NCI-H1048 (cell line): Measurements from ENCODE around the gene CNTN4.
"Not testable (repeated sequence)": the region's sequence is repeated elsewhere in the genome, so short reads cannot be mapped to it uniquely, and the experiment has no call there.

ENCODE experiments used
- DNase-seq: peaks from one replicate; lab custom pipeline; 2025; lab: John Stamatoyannopoulos, UW

Gene CNTN4

DNA sequence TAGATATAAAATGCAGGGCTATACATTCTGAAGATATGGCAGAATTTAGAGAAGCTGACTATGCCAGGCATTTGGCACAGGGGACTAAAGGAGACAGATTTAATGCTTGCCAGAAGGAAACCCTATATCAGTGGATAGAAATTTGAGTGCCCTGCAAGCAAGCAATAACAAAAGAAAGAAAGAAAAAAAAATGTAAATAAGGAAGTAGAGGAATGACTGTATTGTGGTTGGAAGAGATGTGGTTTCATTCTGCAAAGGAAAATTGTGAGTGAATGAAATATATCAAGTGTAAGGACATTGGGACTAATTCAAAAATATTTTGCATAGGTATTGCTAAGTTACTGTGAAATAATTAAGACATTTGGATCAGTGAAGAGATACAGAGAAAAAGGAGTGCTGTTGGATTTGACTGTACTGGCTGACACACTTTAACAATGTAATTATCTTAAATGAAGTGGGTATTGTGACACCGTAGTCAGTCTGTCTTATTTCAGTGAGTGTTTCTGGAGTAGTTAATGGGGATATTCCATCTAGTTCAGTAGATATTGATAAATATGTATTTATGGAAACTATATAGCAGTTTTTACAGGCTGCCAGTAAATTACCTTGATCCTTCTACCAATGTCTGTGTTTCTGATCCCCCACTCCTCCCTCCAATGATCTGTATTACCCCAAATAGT is 418.2 kb downstream of the CNTN4 start:
- DNase-seq, result no peak

DNA sequence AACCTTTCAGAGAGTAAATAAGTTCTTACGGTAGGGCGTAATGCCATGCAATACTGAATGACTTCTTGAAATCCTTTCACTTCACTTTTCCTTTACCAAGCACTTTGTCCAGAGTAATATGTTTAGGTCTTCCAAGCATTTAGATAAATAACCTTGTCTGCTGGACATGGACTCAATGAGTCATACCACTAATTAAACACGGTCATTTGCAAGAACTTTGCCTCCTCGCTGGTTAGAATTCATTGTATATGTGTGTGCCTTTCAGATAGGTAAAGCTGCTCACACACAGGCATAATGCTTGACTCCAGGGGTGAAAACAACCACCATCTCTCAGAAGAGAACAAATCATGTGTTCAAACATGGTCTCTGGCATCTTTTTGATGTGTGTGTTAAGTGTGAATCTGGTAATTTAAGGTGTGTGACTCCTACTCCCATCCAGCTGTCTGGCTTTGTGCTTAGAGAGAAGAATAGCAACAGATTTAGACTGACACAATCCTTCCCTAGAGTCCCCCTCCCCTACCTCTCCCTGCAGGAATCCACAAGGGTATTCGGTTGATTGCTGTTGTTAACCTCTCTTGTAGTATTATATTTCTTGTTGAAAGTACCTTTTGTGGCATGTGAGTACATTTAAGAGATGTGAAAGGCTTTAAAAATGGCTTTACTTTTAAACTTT is 419.0 kb downstream of the CNTN4 start:
- DNase-seq, result no peak

GRCh38 chr3:2523281-2523836 is 424.7 kb downstream of the CNTN4 start:
- no peak for DNase-seq

DNA sequence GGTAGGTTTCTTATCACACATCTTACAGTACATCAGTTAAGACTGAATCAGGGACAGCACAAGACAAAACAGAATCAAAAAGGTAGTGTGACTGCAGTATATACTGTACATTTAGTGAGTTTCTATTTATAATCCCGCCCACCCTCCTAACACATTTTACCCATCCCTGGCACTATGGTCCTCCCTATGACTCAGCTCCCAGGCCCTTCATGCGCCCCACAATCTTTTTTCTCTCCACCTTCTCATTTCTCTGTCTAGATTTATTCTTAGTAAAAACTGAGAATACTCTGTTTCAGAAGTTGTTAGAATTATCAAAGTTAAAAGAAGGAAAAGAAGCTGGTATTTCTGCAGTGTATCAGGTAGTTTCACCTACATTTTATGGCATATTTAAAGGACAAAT is 427.3 kb downstream of the CNTN4 start:
- DNase-seq, result no peak

GRCh38 chr3:2526926-2527325 is 428.3 kb downstream of the CNTN4 start:
- no peak for DNase-seq

DNA sequence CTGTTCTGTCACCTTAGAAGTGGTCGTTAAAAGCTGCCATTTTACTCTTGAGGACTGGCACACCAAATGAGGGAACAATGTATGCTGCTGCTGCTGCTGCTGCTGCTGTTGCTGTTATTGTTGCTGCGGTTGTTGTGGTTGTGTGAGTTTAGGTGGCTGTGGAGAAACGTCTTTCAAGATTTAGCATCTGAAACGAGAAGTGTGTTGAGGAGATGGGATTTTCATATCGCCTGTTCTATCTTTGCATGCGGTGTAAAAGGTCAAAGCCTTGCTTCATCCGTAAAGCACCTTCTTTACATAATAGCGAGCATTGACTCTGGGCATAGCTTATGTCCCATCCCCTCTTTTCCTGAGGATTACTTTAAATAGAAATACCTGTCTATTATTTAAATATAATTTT is 428.7 kb downstream of the CNTN4 start:
- not testable (repeated sequence) for DNase-seq

- not testable (repeated sequence) for DNase-seq
Observed at GRCh38 chr3:2534767-2535166, 436.1 kb downstream of the CNTN4 start.

DNA sequence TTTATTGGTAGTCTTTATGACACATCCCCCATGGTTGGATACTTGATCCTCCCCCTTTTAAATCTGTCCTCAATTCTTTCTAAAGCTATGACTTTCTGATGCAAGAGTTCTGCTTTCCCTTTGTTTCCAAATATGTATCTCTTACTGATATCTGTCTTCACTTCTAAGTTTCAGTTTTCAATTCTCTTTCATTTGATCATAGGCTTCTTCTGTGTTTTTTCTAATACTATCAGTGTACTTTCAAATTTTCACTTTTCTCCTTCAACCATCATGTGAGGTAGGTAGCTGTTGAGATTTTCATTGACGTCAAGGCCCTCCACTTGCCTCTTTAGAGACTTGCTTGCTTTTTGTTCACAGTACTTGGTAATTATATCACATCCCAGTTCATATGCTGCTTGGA is 436.5 kb downstream of the CNTN4 start:
- DNase-seq, result no peak

- DNase-seq, result no peak
Observed at GRCh38 chr3:2536575-2536974, 437.9 kb downstream of the CNTN4 start.

- DNase-seq, result no peak
Observed at GRCh38 chr3:2540115-2540514, 441.4 kb downstream of the CNTN4 start.

GRCh38 chr3:2543247-2543646 is 444.6 kb downstream of the CNTN4 start:
- no peak for DNase-seq

- no peak for DNase-seq
Observed at GRCh38 chr3:2544212-2544611, 445.5 kb downstream of the CNTN4 start.

GRCh38 chr3:2544718-2545117 is 446.1 kb downstream of the CNTN4 start:
- DNase-seq, result no peak

DNA sequence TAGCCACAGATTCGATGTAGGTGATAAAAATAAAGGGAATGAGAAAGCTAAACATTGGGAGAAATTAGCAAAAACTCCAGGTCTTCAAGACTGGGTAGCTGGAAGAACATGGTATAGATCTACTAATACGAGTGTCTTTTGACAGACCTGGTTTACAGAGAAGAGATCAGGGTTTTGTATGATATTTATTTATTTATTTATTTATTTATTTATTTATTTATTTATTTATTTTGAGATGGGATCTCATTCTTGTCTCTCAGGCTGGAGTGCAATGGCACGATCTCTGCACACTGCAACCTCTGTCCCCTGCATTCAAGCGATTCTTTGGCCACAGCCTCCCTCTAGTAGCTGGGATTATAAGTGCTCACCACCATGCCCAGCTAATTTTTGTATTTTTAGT is 448.4 kb downstream of the CNTN4 start:
- no peak for DNase-seq

GRCh38 chr3:2554656-2555055 is 456.0 kb downstream of the CNTN4 start:
- no peak for DNase-seq

- no peak for DNase-seq
Observed at GRCh38 chr3:2558796-2559195, 460.1 kb downstream of the CNTN4 start.

- DNase-seq, result no peak
Observed at GRCh38 chr3:2567451-2567850, 468.8 kb downstream of the CNTN4 start.

GRCh38 chr3:2568156-2568555 is 469.5 kb downstream of the CNTN4 start:
- DNase-seq, result no peak

DNA sequence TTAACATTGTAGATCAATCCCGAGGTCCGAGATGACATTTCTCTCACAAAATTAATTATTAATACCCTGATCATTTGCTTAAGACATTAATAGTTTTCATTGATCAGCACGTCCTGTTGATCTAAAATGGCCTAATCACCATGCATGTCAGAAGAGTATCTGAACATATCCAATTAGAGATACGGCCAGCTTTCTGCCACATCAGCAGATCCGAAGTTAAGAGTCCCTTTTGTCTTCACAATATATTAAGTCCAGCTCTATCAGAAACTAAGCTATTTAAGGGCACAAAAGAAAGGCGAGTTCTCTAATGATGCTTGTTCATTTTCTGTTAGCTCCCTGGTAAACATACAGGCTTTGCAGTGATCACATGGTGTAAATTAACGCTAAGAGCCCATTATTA is 470.3 kb downstream of the CNTN4 start:
- DNase-seq, result no peak

- DNase-seq, result no peak
Observed at GRCh38 chr3:2577571-2577970, 478.9 kb downstream of the CNTN4 start.

DNA sequence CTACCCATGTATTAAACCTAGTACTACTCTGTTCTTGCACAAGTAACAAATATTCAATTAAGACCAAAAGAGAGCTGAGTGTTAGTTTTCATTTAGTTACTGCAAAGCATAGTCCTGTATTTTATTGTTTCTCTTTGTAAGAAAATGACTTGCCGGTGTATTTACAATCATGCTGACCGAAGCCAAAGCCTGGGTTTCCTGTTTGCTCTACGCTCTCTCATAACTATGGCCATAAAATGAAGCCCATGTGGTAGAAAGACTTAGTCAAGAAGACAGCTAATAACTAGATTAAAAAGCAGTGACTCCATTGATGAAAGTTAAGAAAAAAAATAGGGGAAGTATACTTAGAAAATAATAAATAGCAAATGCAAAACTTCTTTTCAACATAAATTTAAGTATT is 479.9 kb downstream of the CNTN4 start:
- no peak for DNase-seq

DNA sequence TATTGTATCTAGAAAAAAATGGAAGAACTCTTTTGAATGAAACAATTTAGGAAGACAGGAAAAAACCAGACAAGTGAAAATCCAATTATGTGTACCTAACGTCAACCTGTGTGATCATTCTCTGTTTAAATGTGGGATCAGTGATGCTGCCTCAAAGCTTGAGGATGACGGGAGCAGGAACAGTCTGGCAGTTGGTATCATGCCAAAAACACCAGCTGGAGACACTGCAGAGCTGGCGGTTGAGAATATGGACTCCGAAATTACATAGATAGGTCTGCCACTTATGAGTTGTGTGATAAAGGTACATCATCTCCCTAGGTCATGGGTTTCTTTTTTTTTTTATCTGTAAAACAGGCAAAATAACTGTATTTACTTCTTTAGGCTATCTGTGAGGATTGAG is 480.5 kb downstream of the CNTN4 start:
- DNase-seq, result no peak

GRCh38 chr3:2583046-2583445 is 484.4 kb downstream of the CNTN4 start:
- no peak for DNase-seq
